GM12878 (cell line): ENCODE data around the gene ZNF19. TPM values are rescaled to one million over a fixed set of nuclear protein-coding genes. Genes with fewer than 3 reads are reported as not detected.

ENCODE experiments used
- ATAC-seq: fragments of 200-7000 bp; cut with Tn5 transposase; 3 replicates; pipeline ENCODE4 v1.9.1; 2020; ENCODE audit warnings: mild to moderate bottlenecking, moderate library complexity
- BruUV-seq: library from RNA; stranded (reverse); fragments of 400-500 nt; replicated peaks from 2 replicates; lab custom pipeline; 2021; lab: Mats Ljungman, UMichigan
- CTCF ChIA-PET: fragments of 300-600 bp; sonication (Branson Sonifier 250); formaldehyde crosslinking; extraction: SDS; loops from one replicate; lab custom pipeline; 2021; ENCODE audit warnings: inconsistent platforms; lab: Yijun Ruan, JAX
- POLR2A ChIA-PET: fragments of 350-600 bp; formaldehyde crosslinking; extraction: SDS; loops from one replicate; lab custom pipeline; 2021; ENCODE audit warnings: inconsistent platforms; lab: Charles Lee
- RAD21 ChIA-PET: fragments of 300-600 bp; sonication (Branson Sonifier 250); formaldehyde crosslinking; loops from one replicate; lab custom pipeline; 2023; ENCODE audit warnings: antibody characterized with exemption; ENCODE audit not compliant: unreplicated experiment; lab: Charles Lee
- SMC1A ChIA-PET: fragments of 300-600 bp; sonication (Branson Sonifier 250); formaldehyde crosslinking; loops from one replicate; lab custom pipeline; 2023; ENCODE audit not compliant: unreplicated experiment, uncharacterized antibody; lab: Charles Lee
- DNase-seq: peaks from one replicate; pipeline ENCODE4 v3.0.0-alpha.2; 2011; ENCODE audit warnings: low read depth, low spot score
- FAIRE-seq: peaks from 3 replicates; lab custom pipeline; 2011; peaks lifted over from hg19 to GRCh38; lab: Jason Lieb, UNC
- H2AFZ ChIP-seq: 2 replicates; pipeline ENCODE4 v1.6.0; 2011; ENCODE audit warnings: low read depth, low read length, control low read depth; ENCODE audit not compliant: control insufficient read depth
- H3K27ac ChIP-seq: 2 replicates; pipeline ENCODE4 v1.5.1; 2011; ENCODE audit warnings: control low read depth; ENCODE audit not compliant: control insufficient read depth, insufficient read depth
- H3K27me3 ChIP-seq, 2 experiments: replicated peaks in 1 of 2; 2 replicates each; pipeline versions ENCODE4 v1.6.0 to v1.6.1; 2011; ENCODE audit warnings: low read length in 1 of 2; ENCODE audit not compliant: control insufficient read depth in 2 of 2, insufficient read depth in 2 of 2
- H3K36me3 ChIP-seq, 2 experiments: 2 replicates each; pipeline ENCODE4 v1.5.1; 2011; ENCODE audit warnings: low read length in 1 of 2; ENCODE audit not compliant: control insufficient read depth in 2 of 2, insufficient read depth in 2 of 2
- H3K4me1 ChIP-seq: 2 replicates; pipeline ENCODE4 v1.6.1; 2011; ENCODE audit warnings: mild to moderate bottlenecking, low read length, moderate library complexity, mixed read lengths; ENCODE audit not compliant: control insufficient read depth, insufficient read depth
- H3K4me2 ChIP-seq: 2 replicates; pipeline ENCODE4 v1.6.0; 2011; ENCODE audit warnings: control low read depth; ENCODE audit not compliant: control insufficient read depth, insufficient read depth
- H3K4me3 ChIP-seq: fragments of 200-600 bp; sonication (generic); 2 replicates; pipeline ENCODE4 v1.5.1; 2016
- H3K79me2 ChIP-seq: 2 replicates; pipeline ENCODE4 v1.6.0; 2011; ENCODE audit warnings: low read length; ENCODE audit not compliant: control insufficient read depth, insufficient read depth
- H3K9ac ChIP-seq: 2 replicates; pipeline ENCODE4 v1.8.0; 2011; ENCODE audit warnings: low read length, control low read depth, mixed read lengths; ENCODE audit not compliant: control insufficient read depth, insufficient read depth
- H3K9me3 ChIP-seq: replicated peaks from 3 replicates; pipeline ENCODE4 v1.5.1; 2011; ENCODE audit warnings: mild to moderate bottlenecking, low read length; ENCODE audit not compliant: control insufficient read depth, insufficient read depth
- H4K20me1 ChIP-seq: 2 replicates; pipeline ENCODE4 v1.6.0; 2011; ENCODE audit not compliant: control insufficient read depth, insufficient read depth
- MYC ChIP-seq: IDR thresholded peaks from 2 replicates; pipeline ENCODE4 v1.6.1; 2011; ENCODE audit warnings: mild to moderate bottlenecking, low read length, moderate library complexity, inconsistent platforms; ENCODE audit not compliant: insufficient read depth, insufficient replicate concordance, insufficient read length, severe bottlenecking
- POLR2AphosphoS5 ChIP-seq: IDR thresholded peaks from 2 replicates; pipeline ENCODE4 v1.6.1; 2011; ENCODE audit warnings: mild to moderate bottlenecking, low read length, inconsistent platforms
- WGBS: methylation state at CpG from one replicate; pipeline ENCODE4 v1.1.6; 2016; ENCODE audit warnings: low lambda C conversion rate; ENCODE audit not compliant: insufficient replicate concordance, insufficient coverage; ENCODE audit errors: missing lambda C conversion rate; 5-methylcytosine and 5-hydroxymethylcytosine counted together
- in situ Hi-C: fragments of 300-500 bp; cut with MboI; formaldehyde crosslinking; loops from 9 replicates; pipeline ENCODE4 v1.14.3; 2018; ENCODE audit warnings: mixed read lengths
- intact Hi-C: fragments of 100-400 bp; cut with micrococcal nuclease; formaldehyde crosslinking; loops from one replicate; pipeline ENCODE4 v1.14.2; 2022; ENCODE audit not compliant: unreplicated experiment
- polyA plus RNA-seq, 11 experiments: library from polyadenylated mRNA; depleted of rRNA in 4 of 11; unstranded in 6 of 11; stranded (reverse) in 5 of 11; fragments of >200 nt; fragmentation: Nextera tagmentation in 4 of 11; fragmentation: Illumina TruSeq in 1 of 11; extraction: Ambion mirVana in 4 of 11; extraction: Trizol in 1 of 11; gene quantifications; 1 replicate in 1 of 11; 2 replicates in 10 of 11; pipeline versions ENCODE4 v1.2.1 to v1.2.3, GENCODE V29; 2011 to 2016; ENCODE audit warnings: inconsistent platforms in 2 of 11, missing spikeins in 2 of 11, low read depth in 1 of 11
- total RNA-seq, 4 experiments: library from RNA; depleted of rRNA in 3 of 4; stranded (reverse); fragments of >200 nt in 3 of 4; fragmentation: Illumina TruSeq in 1 of 4; extraction: Trizol in 1 of 4; gene quantifications; 2 replicates each; pipeline versions ENCODE4 v1.2.1 to v1.2.3, GENCODE V29; 2013 to 2021
- TF ChIP-seq, protein P1 (sequence below), 3 experiments: IDR thresholded peaks in 2 of 3; conservative IDR thresholded peaks in 1 of 3; 2 replicates each; pipeline ENCODE4 v1.5.1; 2011; ENCODE audit warnings: low read depth in 3 of 3, low read length in 3 of 3, mild to moderate bottlenecking in 3 of 3, control low read depth in 2 of 3, moderate library complexity in 2 of 3, inconsistent platforms in 1 of 3, mixed read lengths in 1 of 3; ENCODE audit not compliant: control insufficient read depth in 2 of 3, insufficient read depth in 1 of 3; ENCODE audit errors: extremely low read depth in 1 of 3

Gene ZNF19
- total and polyA plus RNA-seq, 10 of the 15 experiments (the other 5 are each of a cell fraction or from before 2014, with no cell fraction given) = 1.0 to 3.3 (median 2.0) TPM

DNA sequence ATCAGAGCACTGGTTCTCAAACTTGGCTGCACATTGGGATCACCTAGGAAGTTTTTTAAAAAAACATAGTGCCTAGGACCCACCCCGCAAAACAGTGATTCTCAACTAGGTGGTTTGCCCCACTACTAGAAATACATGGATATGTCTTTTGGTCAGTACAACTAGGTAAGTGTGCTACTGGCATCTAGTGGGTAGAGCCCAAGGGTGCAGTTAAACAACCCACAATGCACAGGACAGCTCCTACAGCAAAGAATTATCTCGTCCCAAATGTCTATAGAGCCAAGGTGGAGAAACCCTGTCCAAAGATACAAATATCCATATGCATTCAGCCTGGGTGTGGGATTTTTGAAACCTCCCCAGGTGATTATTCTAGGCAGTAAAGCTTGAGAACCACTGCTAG, 11.8 kb upstream of the ZNF19 start:
- intact Hi-C loops = loop anchor here (1.0 to 2.0 kb wide), 2 partner anchors 36 to 110 kb away; no protein-coding TSS in a partner anchor
- Histone ChIP-seq H3K9me3 (no peaks in the 10 kb centered on the region), H3K79me2 (no peaks in the 10 kb centered on the region), H3K4me2 (no peak overlapping the region), H3K9ac (no peak overlapping the region), H3K4me1 (no peaks in the 10 kb centered on the region), H2AFZ (no peak overlapping the region), H3K4me3 (no peak overlapping the region), H4K20me1 (no peaks in the 10 kb centered on the region), H3K27me3 (no peaks in the 10 kb centered on the region), H3K27ac (no peak overlapping the region), H3K36me3 (no peaks in the 10 kb centered on the region)
- 50% methylated on average over 2 of the region's 2 CpGs for WGBS
- SMC1A ChIA-PET = interaction anchor here (0.8 to 7.2 kb wide), 15 partner anchors 9 to 134 kb away, joined by 3 to 83 read pairs (median 5); partner anchors contain the start of gene ZNF19
- CTCF ChIA-PET = interaction anchor here (0.6 to 8.8 kb wide), 23 partner anchors 8 to 500 kb away, joined by 3 to 164 read pairs (median 5); no protein-coding TSS in a partner anchor
- no peak for DNase-seq
- RAD21 ChIA-PET = interaction anchor here (0.6 to 6.1 kb wide), 14 partner anchors 25 to 461 kb away, joined by 3 to 82 read pairs (median 4); partner anchors contain the start of genes CHST4 and ZNF23
- peak; percentile 64 for ATAC-seq
- FAIRE-seq = no peak
- BruUV-seq = no TSS peak
- TF ChIP-seq POLR2AphosphoS5 (no peak), MYC (no peak)
- TF ChIP-seq, protein P1, sequence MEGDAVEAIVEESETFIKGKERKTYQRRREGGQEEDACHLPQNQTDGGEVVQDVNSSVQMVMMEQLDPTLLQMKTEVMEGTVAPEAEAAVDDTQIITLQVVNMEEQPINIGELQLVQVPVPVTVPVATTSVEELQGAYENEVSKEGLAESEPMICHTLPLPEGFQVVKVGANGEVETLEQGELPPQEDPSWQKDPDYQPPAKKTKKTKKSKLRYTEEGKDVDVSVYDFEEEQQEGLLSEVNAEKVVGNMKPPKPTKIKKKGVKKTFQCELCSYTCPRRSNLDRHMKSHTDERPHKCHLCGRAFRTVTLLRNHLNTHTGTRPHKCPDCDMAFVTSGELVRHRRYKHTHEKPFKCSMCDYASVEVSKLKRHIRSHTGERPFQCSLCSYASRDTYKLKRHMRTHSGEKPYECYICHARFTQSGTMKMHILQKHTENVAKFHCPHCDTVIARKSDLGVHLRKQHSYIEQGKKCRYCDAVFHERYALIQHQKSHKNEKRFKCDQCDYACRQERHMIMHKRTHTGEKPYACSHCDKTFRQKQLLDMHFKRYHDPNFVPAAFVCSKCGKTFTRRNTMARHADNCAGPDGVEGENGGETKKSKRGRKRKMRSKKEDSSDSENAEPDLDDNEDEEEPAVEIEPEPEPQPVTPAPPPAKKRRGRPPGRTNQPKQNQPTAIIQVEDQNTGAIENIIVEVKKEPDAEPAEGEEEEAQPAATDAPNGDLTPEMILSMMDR (IDR thresholded peaks at IDR 0.05 in 2 of 3, conservative IDR thresholded peaks at IDR 0.05 in 1 of 3; ENCODE audit: control insufficient read depth in 2 of 3, extremely low read depth in 1 of 3, insufficient read depth in 1 of 3, low read depth in 3 of 3, low read length in 3 of 3) = peak in 1 of 3 experiments; percentile 2; a peak in 1 of 6 replicates
- POLR2A ChIA-PET = interaction anchor here (1.5 kb wide), 1 partner anchor 89 kb away, joined by 5 read pairs; no protein-coding TSS in a partner anchor
- in situ Hi-C loops = loop anchor here (5.0 kb wide), 1 partner anchor 111 kb away; no protein-coding TSS in a partner anchor
